Occipital lobe (tissue), 2 donors: ENCODE data around the gene TMEM258. TPM values are rescaled to one million over a fixed set of nuclear protein-coding genes. Genes with fewer than 3 reads are reported as not detected.
A peak's percentile ranks its signal among the peaks of the same experiment; 100 is the strongest.

Experiments
- DNase-seq: peaks from one replicate; lab custom pipeline; 2025; lab: John Stamatoyannopoulos, UW
- total RNA-seq: library from RNA; depleted of rRNA; stranded (reverse); fragments of >200 nt; gene quantifications from one replicate; pipeline ENCODE4 v1.2.3, GENCODE V29; 2014

TMEM258 gene
- total RNA-seq, 1 donor from 2014 or later: 39.6 TPM

DNA sequence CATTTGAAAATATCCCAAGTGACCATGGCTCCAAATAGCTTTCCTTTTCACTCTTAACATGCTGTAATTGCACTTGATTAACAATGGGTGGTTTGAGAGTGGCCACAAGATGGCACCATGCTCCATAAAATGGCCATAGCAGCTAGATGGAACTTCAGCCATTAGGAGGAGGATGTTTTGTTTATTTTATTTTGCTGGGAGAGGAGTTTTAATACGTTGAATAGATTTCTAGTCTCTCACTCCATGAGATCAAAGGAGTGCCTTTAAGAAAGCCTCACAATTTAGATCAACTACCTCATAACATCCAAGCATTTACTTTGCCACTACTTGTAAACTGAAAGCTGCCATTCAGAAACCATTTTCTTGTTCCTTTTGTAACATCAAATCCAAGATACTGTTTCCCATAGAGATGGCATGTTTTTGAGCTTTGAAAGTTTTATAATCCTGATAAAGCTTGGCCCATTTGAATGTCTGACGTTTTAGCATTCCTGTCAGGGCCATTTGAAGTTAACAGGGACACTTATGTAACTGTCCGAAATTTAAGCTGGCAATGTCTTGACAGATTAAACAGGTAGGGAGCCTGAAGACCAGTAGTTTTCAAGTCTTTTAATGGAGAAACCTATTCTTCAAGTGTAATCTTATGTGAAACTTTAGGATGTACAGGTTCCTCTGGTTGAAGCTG is 5.0 kb upstream of the TMEM258 start:
- peak; percentile 47 for DNase-seq

DNA sequence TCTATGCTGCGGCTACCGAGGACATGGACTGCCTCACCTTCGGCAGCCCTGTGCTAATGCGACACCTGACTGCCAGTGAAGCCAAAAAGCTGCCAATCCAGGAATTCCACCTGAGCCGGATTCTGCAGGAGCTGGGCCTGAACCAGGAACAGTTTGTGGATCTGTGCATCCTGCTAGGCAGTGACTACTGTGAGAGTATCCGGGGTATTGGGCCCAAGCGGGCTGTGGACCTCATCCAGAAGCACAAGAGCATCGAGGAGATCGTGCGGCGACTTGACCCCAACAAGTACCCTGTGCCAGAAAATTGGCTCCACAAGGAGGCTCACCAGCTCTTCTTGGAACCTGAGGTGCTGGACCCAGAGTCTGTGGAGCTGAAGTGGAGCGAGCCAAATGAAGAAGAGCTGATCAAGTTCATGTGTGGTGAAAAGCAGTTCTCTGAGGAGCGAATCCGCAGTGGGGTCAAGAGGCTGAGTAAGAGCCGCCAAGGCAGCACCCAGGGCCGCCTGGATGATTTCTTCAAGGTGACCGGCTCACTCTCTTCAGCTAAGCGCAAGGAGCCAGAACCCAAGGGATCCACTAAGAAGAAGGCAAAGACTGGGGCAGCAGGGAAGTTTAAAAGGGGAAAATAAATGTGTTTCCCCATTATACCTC is 3.6 kb upstream of the TMEM258 start:
- no peak for DNase-seq

DNA sequence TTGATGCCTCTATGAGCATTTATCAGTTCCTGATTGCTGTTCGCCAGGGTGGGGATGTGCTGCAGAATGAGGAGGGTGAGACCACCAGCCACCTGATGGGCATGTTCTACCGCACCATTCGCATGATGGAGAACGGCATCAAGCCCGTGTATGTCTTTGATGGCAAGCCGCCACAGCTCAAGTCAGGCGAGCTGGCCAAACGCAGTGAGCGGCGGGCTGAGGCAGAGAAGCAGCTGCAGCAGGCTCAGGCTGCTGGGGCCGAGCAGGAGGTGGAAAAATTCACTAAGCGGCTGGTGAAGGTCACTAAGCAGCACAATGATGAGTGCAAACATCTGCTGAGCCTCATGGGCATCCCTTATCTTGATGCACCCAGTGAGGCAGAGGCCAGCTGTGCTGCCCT is 3.1 kb upstream of the TMEM258 start:
- DNase-seq: no peak

DNA sequence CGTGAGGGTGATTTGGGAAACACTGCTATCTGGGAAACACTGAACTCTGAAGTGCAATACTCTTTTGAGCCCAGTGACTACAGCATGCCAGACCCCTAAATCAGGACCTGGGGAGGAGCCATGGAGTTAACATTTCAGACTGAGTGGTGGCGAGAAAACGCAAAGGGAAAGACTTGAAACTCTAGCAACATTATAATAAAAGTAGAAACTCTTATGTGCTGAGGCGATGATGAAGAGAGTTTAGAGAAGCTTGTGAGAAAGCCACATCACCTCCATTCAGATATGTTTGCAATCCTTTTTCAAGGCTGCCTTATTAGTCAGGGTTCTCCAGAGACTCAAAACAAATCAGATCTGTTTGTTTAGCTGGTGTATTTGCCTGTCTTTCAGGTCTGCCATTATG is 2.2 kb upstream of the TMEM258 start:
- DNase-seq: no peak

DNA sequence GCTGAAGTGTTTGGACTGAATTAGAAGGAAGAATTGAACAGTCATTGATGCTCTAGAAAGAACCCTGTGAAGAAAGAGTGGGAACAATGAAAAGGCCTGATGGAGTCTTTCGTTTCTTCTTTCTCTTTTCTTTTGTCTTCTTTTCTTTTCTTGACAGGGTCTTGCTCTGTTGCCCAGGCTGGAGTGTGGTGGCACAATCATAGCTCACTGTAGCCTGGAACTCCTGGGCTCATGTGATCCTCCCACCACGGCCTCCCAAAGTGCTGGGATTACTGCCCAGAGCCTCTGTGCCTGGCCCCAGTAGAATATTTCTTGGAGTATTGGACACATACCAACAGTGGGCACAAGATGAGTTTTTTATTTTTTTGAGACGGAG is 1.4 kb upstream of the TMEM258 start:
- no peak for DNase-seq

DNA sequence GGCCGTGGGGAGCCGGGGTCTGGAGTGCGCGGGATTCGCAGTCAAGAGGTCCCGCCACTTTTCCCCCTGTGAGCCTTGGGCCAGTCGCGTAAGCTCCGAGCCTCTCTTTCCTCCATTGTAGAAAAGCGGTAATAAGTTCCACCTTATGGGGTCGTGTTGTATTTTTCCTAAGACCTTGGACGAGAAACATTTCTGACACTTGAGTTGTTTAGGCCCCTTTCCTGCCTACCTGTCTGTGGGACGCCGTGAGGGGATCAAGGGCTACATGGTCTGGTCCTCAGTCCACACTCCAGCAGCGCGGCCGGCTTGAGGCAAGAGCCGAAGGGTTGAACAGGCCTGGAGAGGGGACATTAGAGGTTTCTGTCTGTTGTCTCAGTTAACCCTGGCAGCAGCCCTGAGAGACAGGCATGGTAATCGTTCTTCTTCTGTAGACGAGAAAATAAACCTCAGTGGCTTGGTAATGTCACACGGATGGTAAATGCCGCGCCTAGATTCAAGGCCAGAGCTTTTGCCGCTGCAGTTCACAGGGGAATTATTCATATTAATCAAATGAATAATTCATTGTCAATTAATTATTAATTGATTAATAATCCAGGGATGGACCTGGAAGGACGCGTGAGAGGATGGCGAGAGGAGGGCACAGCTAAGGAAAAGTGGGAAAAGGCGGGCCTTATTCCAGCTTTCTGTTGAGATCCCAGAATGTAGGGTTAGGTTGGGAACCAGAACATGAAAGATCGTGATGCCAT is 857 bp upstream of the TMEM258 start:
- no peak for DNase-seq

DNA sequence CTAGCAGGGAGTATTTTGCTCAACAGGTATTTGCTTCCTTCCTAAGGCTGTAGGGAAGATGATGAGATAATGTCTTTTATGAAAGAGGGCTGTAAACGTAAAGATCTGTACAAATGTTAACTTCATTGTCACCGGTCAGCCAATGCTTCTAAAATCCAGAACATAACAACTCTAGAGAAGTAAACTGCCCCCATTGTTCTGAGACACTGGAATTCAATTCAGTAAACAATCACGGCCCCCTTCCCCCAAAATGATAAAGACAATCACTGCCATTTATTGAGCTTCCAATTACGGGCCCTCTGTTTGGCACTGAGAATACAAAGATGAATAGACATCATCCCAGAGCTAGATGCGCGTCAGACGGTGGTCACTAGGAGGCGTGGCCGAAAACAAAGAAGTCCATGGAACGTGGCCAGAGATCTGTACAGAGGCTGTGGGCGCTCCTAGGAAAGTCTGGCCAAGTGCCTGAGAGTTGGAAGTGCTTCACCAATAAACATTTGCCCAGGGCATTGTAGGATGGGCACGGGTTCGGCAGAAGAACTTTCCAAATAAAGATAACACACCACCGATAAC is 576 bp downstream of the TMEM258 start:
- peak; percentile 75 for DNase-seq

DNA sequence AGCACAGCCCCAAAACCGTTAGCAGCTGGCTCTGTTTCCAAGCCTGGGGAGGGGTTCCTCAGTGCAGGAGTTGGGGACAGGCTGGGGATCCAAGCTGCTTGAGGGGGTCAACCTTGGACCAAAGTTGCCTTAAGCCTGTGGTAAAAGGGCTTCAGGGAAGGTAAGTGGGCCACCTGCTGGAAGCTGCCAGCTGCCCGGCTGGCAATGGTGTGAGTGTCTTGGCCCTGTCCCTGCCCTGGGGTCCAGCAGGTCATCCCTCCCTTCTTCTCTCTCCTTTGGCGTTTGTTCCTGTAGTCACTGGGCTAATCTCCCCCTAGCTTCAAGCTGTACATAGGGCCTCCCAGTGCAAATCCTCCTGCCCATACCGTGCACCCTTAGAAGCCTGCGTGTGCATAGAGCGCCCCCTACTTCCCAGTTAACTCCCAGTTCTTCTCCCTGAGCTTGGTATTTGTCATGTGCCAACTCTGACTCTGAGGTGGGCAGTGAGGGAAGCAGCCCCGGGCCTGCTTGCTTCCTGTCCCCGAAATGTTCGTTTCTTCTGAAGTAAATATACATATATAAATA is 4.4 kb downstream of the TMEM258 start:
- DNase-seq: no peak

DNA sequence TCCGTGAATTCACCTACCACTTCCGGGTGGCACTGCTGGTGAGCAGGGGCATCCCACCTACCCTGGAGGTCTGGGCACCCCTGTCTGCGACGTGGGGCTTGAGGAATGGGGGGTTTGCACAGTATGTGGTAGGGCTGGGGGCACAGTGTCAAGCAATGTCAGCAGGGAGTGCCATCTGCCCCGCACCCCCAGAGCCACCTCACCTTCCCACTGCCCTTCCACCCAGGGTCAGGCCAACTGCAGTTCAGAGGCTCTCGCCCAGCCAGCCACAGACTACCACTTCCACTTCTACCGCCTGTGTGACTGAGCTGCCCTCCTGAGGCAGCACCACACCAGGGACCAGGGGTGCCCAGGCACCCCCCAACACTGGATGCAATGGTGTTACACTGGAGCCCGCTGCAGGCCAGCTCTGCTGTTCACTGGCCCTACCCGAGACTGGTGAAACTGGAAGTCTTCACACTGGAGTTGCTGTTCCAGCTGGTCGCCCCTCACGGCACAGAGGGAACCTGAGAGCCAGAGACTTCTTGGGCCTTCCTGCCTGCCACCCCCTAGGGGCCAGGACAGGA is 6.5 kb downstream of the TMEM258 start:
- DNase-seq: no peak

DNA sequence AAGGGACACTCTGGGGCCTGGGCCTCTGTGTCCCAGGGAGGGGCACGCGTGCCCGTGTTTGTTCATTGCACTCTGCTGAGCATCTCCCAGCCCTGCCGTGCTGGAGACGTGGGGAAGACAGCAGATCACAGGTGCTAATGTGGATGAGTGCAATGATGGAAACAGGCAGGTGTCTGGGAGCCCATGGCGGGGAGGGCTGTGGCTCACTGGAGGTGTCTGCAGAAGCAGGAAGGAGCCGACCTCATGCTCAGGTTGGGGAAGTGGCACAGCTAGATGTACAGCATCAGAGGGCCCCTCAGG is 7.9 kb downstream of the TMEM258 start:
- DNase-seq: no peak

DNA sequence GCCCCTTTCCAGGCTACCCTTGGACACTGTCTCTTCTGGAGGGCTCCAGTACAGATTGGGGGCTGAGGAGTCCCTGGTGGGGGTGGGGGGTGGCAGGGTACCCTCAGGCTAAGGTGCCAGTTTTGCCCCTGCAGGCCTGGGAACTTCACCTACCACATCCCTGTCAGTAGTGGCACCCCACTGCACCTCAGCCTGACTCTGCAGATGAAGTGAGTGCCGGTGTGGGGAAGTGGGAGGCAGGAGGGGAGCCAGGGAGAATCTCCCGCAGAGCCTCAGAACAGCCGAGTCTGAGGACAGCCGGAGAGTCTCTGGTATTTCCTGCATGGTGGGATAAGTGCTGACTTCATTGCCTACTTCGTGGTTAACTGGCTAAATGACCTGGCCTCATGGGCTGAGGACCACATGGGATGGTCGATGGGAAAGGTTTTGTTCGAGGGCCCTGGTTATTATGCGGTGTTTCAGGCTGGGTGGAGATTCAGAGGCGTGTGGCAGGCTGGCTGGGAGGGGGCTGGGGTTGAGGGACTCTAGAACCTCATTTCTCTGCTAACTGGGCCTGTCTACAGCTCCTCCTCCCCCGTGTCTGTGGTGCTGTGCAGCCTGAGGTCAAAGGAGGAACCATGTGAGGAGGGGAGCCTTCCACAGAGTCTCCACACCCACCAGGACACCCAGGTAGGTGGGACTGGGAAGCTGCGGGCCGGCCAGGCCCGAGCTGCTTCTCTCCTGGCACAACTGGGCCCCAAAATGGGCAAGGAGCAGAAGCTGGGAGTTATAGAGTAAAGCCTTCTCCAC is 8.5 kb downstream of the TMEM258 start:
- DNase-seq: no peak

DNA sequence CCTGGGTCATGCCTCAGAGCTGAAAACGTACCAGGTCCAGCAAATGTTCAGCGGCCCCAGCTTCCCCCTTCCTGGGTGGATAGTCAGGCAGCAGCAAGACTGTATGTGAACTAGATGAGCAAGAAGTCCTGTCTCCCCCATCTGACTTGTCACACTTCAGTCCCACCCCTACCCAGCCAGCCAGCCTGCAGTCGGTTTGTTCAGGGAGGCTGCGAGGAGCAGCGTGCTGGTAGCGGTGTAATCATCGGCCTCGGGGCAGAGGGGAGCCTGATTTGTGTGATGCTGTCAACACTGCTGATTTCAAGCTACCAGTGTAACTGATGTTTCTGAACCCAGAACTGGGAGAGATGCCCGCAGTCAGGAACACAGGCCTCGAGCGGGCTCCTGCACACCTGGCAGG is 9.6 kb downstream of the TMEM258 start:
- no peak for DNase-seq

DNA sequence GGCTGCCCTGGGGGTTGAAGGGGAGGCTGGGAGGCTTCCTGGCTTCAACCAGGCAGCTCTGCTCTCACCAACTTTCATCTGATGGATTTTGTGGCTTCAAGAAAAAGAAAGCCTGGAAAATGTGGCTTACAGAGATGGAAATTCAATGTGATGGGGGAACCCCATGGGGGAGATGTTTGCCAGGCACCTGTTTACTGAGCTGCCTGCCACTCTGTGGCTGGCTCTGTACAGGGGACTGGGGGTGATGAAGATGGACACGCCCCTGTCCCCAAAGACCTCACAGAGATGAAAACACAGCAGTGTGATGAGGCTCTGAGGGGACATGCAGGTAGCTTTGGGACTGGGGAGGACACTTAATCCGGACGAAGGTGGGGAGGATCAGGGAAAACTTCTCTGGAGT is 10.1 kb downstream of the TMEM258 start:
- DNase-seq: no peak

DNA sequence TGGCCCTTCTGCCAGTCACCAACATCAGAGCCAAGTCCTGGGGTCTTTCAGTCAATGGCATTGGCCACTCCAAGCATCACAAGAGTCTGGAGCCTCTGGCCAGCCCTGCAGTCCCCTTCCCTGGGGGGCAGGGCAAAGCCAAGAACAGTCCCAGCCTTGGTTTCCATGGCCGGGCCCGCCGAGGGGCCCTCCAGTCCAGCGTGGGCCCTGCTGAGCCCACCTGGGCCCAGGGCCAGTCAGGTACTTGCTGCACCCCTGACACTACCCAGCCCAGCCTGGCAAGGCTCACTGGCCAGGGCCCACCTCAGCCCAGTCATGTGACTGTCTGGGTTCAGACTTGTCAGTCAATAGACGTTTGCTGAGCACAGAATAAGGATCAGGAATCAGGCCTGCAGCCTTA is 10.8 kb downstream of the TMEM258 start:
- DNase-seq: no peak

DNA sequence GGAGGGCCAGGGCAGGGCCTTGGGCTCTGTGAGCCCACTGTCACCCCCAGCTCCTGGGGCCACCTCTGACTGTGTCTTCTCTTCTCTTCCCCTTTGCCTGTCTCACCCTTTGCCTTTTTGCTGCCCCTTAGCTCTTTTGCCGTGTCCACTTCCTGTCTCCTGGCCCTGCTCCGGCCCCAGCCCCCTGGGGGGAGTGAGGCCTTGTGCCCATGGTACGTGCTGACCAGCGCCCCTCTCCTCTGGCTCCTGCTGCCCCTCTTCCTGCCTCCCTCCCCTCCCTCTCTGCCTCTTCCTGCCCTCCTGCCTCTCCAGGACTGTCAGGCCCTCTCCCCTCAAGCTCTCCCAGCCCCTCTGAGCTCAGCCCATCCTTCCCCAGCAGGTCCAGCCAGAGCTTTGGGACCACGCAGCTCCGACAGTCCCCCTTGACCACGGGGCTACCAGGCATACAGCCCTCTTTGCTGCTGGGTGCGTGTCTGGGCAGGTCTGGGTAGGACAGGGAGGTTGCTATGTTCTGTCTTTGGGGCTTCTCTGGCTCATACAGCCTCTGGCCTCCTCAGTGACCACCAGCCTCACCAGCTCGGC is 11.7 kb downstream of the TMEM258 start:
- no peak for DNase-seq

DNA sequence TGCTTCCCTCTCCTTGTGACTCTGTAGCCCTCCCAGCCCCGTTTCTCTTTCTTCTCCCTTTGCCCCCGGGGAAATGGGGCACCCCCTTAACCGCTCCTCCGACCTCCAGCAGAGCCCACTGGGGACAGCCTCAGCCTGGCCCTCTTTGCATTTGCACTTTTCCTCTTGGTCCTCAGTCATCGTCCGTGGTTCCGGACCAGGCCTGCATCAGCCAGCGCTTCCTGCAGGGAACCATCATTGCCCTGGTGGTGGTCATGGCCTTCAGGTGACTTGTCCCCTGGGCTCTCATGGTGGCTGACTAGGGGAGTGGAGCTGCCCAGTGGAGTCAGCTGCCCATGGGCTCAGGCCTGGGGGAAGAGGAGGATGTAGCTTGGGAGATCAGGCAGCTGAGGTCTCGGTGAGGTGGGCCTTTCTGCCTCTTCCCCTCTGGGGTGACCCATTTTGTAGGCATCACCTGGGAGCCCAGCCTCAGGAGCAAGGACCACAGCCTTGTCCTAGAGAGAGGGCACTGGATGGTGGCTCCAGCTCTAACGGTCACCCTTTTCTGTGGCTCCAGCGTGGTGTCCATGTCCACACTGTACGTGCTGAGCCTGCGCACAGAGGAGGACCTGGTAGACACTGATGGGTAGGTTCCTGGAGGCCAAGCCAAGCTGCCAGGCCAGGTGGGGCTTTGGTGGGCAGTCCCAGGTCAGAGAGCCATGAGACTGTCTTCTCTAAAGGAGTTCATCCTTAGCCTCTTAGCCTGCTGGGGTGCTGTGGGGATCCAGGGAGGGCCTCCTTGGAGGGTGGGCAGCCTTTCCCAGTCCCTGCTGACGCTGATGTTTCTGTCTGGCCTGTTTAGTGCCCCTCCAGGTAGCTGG is 12.5 kb downstream of the TMEM258 start:
- DNase-seq: no peak

DNA sequence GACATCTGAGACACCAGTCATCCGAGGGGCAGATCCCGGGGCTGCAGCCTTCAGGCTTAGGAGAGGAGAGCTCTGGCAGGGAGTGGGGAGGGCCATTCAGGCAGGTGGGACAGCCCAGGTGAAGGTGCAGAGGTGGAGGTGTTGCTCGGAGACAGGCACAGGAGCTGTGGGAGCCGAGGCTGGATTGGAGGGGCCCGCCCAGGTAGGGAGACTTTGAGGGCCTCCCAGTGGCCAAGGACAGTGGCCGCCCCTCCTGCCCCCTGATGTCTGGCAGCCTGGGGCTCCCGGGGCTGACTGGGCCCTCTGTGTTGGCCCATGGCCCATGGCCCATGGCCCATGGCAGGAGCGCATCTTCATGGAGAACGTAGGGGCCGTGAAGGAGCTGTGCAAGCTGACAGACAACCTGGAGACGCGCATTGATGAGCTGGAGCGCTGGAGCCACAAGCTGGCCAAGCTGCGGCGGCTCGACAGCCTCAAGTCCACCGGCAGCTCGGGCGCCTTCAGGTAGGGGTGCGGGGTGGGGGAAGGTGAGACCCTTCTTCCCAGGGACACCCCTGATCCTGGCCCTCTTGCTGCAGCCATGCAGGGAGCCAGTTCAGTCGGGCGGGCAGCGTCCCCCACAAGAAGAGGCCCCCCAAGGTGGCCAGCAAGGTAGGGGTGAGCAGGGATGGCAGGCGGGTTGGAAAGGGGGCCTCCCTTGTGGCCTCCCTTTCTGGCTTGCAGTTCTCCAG is 13.3 kb downstream of the TMEM258 start:
- no peak for DNase-seq

DNA sequence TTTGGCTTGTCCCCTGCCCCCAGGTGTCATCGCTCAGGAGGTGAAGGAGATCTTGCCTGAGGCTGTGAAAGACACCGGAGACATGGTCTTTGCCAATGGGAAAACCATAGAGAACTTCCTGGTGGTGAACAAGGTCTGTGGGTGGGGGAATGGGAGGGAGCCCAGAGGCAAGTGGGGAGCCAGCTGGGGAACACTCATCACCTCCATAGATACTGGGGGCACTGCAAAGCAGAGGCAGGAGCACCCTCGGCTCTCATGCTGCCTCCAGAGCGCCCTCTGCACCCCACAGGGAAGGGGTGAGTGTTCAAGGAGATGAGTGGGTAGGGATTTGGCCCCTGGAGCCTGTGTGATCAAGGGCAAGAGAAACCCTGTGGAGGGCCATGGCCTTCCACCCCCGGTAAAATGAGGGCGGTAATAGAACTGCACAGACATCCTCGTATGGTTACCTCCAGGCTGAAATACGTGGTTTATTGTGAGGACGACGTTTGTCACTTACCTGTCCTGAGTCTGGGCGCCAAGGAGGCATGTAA is 14.0 kb downstream of the TMEM258 start:
- DNase-seq: no peak
